Hepatocyte (in vitro differentiated cells): ENCODE measurements around the gene SPDYE4. TPM values are rescaled to one million over a fixed set of nuclear protein-coding genes. Genes with fewer than 3 reads are reported as not detected.

Experiments
- DNase-seq: peaks from one replicate; pipeline ENCODE4 v3.0.0-alpha.2; 2016; ENCODE audit warnings: low spot score
- H2AFZ ChIP-seq: fragments of 200-600 bp; sonication (generic); 2 replicates; pipeline ENCODE4 v1.6.0; 2016; ENCODE audit warnings: antibody characterized with exemption, mild to moderate bottlenecking
- H3K27ac ChIP-seq: fragments of 200-600 bp; sonication (generic); 2 replicates; pipeline ENCODE4 v1.5.1; 2016; ENCODE audit warnings: mild to moderate bottlenecking
- H3K27me3 ChIP-seq: fragments of 200-600 bp; sonication (generic); 2 replicates; pipeline ENCODE4 v1.6.1; 2016
- H3K36me3 ChIP-seq: fragments of 200-600 bp; sonication (generic); replicated peaks from 2 replicates; pipeline ENCODE4 v1.5.1; 2016; ENCODE audit warnings: low read depth; ENCODE audit not compliant: insufficient read depth
- H3K4me1 ChIP-seq: fragments of 200-600 bp; sonication (generic); 2 replicates; pipeline ENCODE4 v1.5.1; 2016; ENCODE audit warnings: mild to moderate bottlenecking, moderate library complexity; ENCODE audit not compliant: insufficient read depth
- H3K4me2 ChIP-seq: fragments of 200-600 bp; sonication (generic); 2 replicates; pipeline ENCODE4 v1.6.0; 2016
- H3K4me3 ChIP-seq: fragments of 200-600 bp; sonication (generic); 2 replicates; pipeline ENCODE4 v1.5.1; 2016; ENCODE audit warnings: mild to moderate bottlenecking
- H3K79me2 ChIP-seq: fragments of 200-600 bp; sonication (generic); 2 replicates; pipeline ENCODE4 v1.6.0; 2017; ENCODE audit warnings: mild to moderate bottlenecking
- H3K9me2 ChIP-seq: fragments of 200-600 bp; sonication (generic); replicated peaks from 2 replicates; pipeline ENCODE4 v1.6.0; 2017; ENCODE audit warnings: mild to moderate bottlenecking; ENCODE audit not compliant: insufficient read depth
- H3K9me3 ChIP-seq: fragments of 200-600 bp; sonication (generic); 2 replicates; pipeline ENCODE4 v1.5.1; 2016; ENCODE audit warnings: low read depth, mild to moderate bottlenecking
- H4K20me1 ChIP-seq: fragments of 200-600 bp; sonication (generic); 2 replicates; pipeline ENCODE4 v1.6.0; 2016; ENCODE audit warnings: mild to moderate bottlenecking; ENCODE audit not compliant: insufficient read depth, poor library complexity, severe bottlenecking
- CTCF ChIP-seq: fragments of 200-600 bp; sonication (generic); IDR thresholded peaks from 2 replicates; pipeline ENCODE4 v1.5.1; 2016; ENCODE audit warnings: antibody characterized with exemption, mild to moderate bottlenecking; ENCODE audit not compliant: poor library complexity
- EZH2 ChIP-seq: fragments of 200-600 bp; sonication (generic); IDR thresholded peaks from 2 replicates; pipeline ENCODE4 v1.6.1; 2016; ENCODE audit warnings: antibody characterized with exemption, mild to moderate bottlenecking, borderline replicate concordance
- EZH2phosphoT487 ChIP-seq: fragments of 200-600 bp; sonication (generic); IDR thresholded peaks from one replicate; pipeline ENCODE4 v1.6.1; 2018; ENCODE audit warnings: antibody characterized with exemption, mild to moderate bottlenecking, low read depth, moderate library complexity; ENCODE audit not compliant: unreplicated experiment, severe bottlenecking
- WGBS: methylation state at CpG from one replicate; pipeline ENCODE4 v1.1.6; 2016; ENCODE audit warnings: low lambda C conversion rate; ENCODE audit errors: missing lambda C conversion rate; 5-methylcytosine and 5-hydroxymethylcytosine counted together
- polyA plus RNA-seq: library from polyadenylated mRNA; unstranded; fragments of >200 nt; fragmentation: Nextera tagmentation; extraction: Ambion mirVana; gene quantifications from 2 replicates; pipeline ENCODE4 v1.2.1, GENCODE V29; 2016
- total RNA-seq: library from RNA; depleted of rRNA; stranded (reverse); fragments of >200 nt; gene quantifications from 2 replicates; pipeline ENCODE4 v1.2.3, GENCODE V29; 2014

The SPDYE4 gene
- total and polyA plus RNA-seq, 2 experiments from 2014 or later = not detected

GRCh38 chr17:8742274-8742673 lies 16.1 kb downstream of the SPDYE4 start:
- no peak overlapping the region for H3K27ac ChIP-seq
- H3K4me3 ChIP-seq = no peak overlapping the region
- H3K4me2 ChIP-seq = no peak overlapping the region
- WGBS = 95% methylated on average over 5 of the region's 5 CpGs
- no peaks in the 10 kb centered on the region for H4K20me1 ChIP-seq
- H3K9me2 ChIP-seq = no peaks in the 10 kb centered on the region
- H3K4me1 ChIP-seq = peaks cover 5% of the 10 kb centered on the region
- TF ChIP-seq CTCF = no peak
- TF ChIP-seq EZH2 = no peak
- TF ChIP-seq EZH2phosphoT487 = no peak
- no peaks in the 10 kb centered on the region for H3K36me3 ChIP-seq
- H3K27me3 ChIP-seq = no peaks in the 10 kb centered on the region
- no peak overlapping the region for H2AFZ ChIP-seq
- DNase-seq = no peak
- H3K9me3 ChIP-seq = no peaks in the 10 kb centered on the region
- no peaks in the 10 kb centered on the region for H3K79me2 ChIP-seq

- no peaks in the 10 kb centered on the region for H3K9me2 ChIP-seq
- DNase-seq = no peak
- H3K9me3 ChIP-seq = no peaks in the 10 kb centered on the region
- H4K20me1 ChIP-seq = no peaks in the 10 kb centered on the region
- 89% methylated on average over 4 of the region's 4 CpGs for WGBS
- H3K4me2 ChIP-seq = no peak overlapping the region
- H3K4me1 ChIP-seq = peaks cover 5% of the 10 kb centered on the region
- no peaks in the 10 kb centered on the region for H3K79me2 ChIP-seq
- H2AFZ ChIP-seq = no peak overlapping the region
- H3K36me3 ChIP-seq = no peaks in the 10 kb centered on the region
- no peaks in the 10 kb centered on the region for H3K27me3 ChIP-seq
- no peak overlapping the region for H3K27ac ChIP-seq
- no peak for TF ChIP-seq CTCF
- TF ChIP-seq EZH2 = no peak
- no peak for TF ChIP-seq EZH2phosphoT487
- H3K4me3 ChIP-seq = no peak overlapping the region
Observed at GRCh38 chr17:8741771-8742170, 16.6 kb downstream of the SPDYE4 start.

- Histone ChIP-seq H2AFZ (no peak overlapping the region), H3K4me3 (no peak overlapping the region), H4K20me1 (no peaks in the 10 kb centered on the region), H3K4me2 (no peak overlapping the region), H3K79me2 (no peaks in the 10 kb centered on the region), H3K27ac (no peak overlapping the region), H3K4me1 (peaks cover 5% of the 10 kb centered on the region), H3K9me3 (no peaks in the 10 kb centered on the region), H3K27me3 (no peaks in the 10 kb centered on the region), H3K9me2 (no peaks in the 10 kb centered on the region), H3K36me3 (no peaks in the 10 kb centered on the region)
- DNase-seq = no peak
- no peak for TF ChIP-seq EZH2
- no peak for TF ChIP-seq CTCF
- no peak for TF ChIP-seq EZH2phosphoT487
- whole genome bisulfite sequencing = 96% methylated on average over 17 of the region's 17 CpGs
Observed at GRCh38 chr17:8741366-8741765, 17.0 kb downstream of the SPDYE4 start.

GRCh38 chr17:8740486-8740885 lies 17.9 kb downstream of the SPDYE4 start:
- Histone ChIP-seq H3K9me3 (no peaks in the 10 kb centered on the region), H3K9me2 (no peaks in the 10 kb centered on the region), H3K4me2 (no peak overlapping the region), H3K79me2 (no peaks in the 10 kb centered on the region), H3K4me3 (no peak overlapping the region), H3K36me3 (no peaks in the 10 kb centered on the region), H3K27ac (no peak overlapping the region), H2AFZ (no peak overlapping the region), H3K27me3 (no peaks in the 10 kb centered on the region), H4K20me1 (no peaks in the 10 kb centered on the region), H3K4me1 (peaks cover 5% of the 10 kb centered on the region)
- TF ChIP-seq CTCF (no peak), EZH2 (no peak), EZH2phosphoT487 (no peak)
- DNase-seq = no peak
- WGBS = 84% methylated on average over 11 of the region's 12 CpGs
